ENCODE results near the gene ZNF48.

The ZNF48 gene

DNA sequence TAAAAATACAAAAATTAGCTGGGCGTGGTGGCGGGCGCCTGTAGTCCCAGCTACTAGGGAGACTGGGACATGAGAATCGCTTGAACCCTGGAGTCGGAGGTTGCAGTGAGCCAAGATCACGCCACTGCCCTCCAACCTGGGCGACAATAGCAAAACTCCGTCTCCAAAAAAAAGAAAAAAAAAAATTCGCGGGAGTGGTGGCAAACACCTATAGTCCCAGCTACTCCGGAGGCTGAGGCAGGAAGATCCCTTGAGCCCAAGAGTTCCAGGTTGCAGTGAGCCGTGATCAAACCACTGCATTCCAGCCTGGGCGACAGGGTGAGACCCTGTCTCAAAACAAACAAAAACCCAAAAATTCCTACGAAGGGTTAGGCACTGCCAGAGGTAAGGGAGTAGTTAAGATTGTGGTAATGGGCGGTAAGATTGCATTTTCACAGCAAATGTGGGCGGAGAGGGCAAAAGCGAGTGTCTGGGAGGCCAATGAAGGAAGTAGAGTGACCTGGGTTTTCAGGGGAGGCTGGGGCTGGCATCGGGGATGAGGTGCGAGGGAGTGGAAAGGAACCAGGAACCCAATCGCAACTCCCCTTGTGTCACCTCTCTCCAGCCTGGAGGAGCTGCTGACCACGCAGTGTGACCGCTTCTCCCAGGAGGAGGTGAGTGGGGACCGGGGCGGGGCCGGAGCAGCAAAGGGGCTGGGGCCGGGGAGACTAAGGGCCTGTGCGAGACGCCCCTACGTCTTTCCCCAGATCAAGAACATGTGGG lies 18.0 kb upstream of the ZNF48 start:
- Histone ChIP-seq H3K4me1 (peaks cover 0 to 26% (median 15%) of the 10 kb centered on the region in 4 donors), H3K36me3 (no peaks in the 10 kb centered on the region), H3K9me3 (no peaks in the 10 kb centered on the region), H3K4me3 (peak overlapping the region; percentile 70 to 91), H3K27me3 (no peaks in the 10 kb centered on the region), H3K27ac (peak overlapping the region; percentile 99 to 100)
- TF ChIP-seq, protein P1, sequence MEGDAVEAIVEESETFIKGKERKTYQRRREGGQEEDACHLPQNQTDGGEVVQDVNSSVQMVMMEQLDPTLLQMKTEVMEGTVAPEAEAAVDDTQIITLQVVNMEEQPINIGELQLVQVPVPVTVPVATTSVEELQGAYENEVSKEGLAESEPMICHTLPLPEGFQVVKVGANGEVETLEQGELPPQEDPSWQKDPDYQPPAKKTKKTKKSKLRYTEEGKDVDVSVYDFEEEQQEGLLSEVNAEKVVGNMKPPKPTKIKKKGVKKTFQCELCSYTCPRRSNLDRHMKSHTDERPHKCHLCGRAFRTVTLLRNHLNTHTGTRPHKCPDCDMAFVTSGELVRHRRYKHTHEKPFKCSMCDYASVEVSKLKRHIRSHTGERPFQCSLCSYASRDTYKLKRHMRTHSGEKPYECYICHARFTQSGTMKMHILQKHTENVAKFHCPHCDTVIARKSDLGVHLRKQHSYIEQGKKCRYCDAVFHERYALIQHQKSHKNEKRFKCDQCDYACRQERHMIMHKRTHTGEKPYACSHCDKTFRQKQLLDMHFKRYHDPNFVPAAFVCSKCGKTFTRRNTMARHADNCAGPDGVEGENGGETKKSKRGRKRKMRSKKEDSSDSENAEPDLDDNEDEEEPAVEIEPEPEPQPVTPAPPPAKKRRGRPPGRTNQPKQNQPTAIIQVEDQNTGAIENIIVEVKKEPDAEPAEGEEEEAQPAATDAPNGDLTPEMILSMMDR (IDR thresholded peaks at IDR 0.05) = no peak
- intact Hi-C loops (cut with DNase I; ENCODE audit: low total_unique reads) = no loop called here
- peak in 1 of 2 donors; percentile 63 for DNase-seq

DNA sequence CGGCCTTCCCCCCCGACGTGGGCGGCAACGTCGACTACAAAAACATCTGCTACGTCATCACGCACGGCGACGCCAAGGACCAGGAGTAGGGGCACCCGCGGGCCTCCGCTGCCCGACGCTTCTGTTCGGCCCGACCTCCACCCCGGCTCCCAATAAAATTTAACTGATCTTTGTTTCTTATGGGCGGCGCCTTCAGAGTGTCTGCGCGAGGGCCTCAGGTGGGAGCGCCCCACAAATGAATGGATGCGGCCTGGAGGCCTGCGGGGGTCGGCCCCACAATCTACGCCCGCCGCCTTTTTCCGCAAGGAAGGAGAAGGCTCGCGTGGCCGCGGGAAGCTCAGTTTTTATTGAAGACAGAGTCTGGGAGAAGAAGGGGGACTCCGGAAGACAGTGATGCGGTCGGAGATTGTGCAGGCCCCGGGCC lies 17.4 kb upstream of the ZNF48 start:
- DNase-seq = peak; percentile 97
- Histone ChIP-seq H3K27me3 (no peaks in the 10 kb centered on the region), H3K4me3 (peak overlapping the region; percentile 70 to 91), H3K9me3 (no peaks in the 10 kb centered on the region), H3K36me3 (no peaks in the 10 kb centered on the region), H3K27ac (peak overlapping the region; percentile 99 to 100), H3K4me1 (peaks cover 0 to 26% (median 15%) of the 10 kb centered on the region in 4 donors)
- TF ChIP-seq, protein P1 (IDR thresholded peaks at IDR 0.05) = peak in 1 of 2 experiments; percentile 7
- intact Hi-C loops (cut with DNase I; ENCODE audit: low total_unique reads) = loop anchor here (2.0 kb wide), 1 partner anchor 17 kb away; the partner anchor contains the start of gene ZNF48

DNA sequence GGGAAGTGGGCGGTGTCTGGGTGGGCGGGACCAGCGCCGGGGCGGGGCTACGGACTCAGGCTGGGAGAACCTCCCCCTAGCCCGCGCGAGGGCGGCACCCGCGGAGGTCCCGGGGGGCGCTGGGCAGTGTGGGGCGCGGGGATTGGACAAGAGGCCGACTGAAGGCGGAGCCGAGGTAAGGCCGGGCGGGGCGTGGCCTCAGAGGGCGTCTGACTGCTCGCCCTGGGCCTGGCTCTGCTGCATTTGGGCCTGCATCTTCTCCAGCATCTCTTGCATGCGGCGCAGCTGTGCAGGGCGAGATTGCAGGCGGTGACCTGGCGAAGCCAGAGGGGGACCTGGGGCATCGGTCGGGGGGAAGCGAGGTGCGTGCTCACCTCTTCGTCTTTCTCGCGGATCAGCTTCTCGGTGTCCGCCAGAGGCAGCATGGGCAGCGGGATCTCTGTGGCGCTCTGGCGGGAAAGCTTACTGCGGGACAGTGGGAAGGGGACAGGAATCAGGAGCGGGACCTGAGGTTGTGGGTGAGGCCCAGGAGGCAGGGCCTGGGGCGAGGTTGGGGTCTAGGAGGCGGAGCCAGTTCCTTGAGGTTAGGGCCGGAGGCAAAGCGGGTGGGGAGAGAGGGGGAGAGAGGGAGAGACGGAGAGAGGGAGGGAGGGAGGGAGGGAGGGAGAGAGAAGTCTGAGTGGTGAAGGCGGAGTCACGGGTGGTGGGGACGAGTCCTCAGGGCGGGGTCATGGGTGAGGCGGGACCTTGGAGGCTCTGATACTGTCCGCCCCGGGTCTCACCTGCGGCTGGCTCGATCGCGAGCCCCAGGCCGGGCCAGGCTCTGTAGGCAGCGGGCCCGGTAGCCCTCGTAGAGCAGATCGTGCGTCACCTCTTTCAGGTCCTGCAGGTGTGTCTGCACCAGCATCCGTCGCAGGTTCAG lies 16.7 kb upstream of the ZNF48 start:
- TF ChIP-seq, protein P1 (IDR thresholded peaks at IDR 0.05) = no peak
- no peaks in the 10 kb centered on the region for H3K9me3 ChIP-seq
- intact Hi-C loops (cut with DNase I; ENCODE audit: low total_unique reads) = loop anchor here (2.0 kb wide), 1 partner anchor 16 kb away; the partner anchor contains the start of gene ZNF48
- H3K4me3 ChIP-seq = peak overlapping the region; percentile 70 to 91
- H3K36me3 ChIP-seq = no peaks in the 10 kb centered on the region
- H3K27me3 ChIP-seq = no peaks in the 10 kb centered on the region
- H3K27ac ChIP-seq = peak overlapping the region; percentile 99 to 100
- peak; percentile 98 to 100 for DNase-seq
- H3K4me1 ChIP-seq = peaks cover 0 to 26% (median 15%) of the 10 kb centered on the region in 4 donors

DNA sequence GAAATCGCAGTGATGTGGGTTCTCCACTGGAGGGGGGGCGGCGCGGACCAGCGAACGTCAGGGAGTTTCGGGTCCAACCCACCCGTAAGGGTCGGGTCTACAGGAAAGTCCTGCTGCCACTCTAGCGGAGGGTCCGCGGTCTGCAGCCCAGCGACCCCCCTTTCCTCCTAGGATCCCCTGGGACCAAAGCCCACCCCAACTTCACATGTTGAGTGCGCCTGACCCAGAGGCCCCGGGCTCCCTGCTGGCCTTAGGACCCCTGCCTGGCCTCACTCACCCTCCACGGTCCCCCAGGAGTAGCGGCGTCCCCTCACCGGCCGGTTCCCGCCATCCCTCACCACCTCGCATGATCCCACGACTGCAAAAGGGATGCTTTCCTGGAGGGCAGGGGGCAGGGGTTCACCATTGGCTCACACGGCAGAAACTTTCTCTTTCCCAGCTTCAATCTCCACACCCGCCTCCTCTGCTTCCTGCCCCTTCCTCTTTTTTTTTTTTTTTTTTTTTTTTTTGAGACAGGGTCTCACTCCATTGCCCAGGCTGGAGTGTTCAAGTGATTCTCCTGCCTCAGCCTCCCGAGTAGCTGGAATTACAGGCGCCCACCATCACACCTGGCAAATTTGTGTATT lies 15.9 kb upstream of the ZNF48 start:
- peak overlapping the region; percentile 99 to 100 for H3K27ac ChIP-seq
- H3K27me3 ChIP-seq = no peaks in the 10 kb centered on the region
- H3K4me1 ChIP-seq = peaks cover 0 to 26% (median 15%) of the 10 kb centered on the region in 4 donors
- H3K9me3 ChIP-seq = no peaks in the 10 kb centered on the region
- peak overlapping the region; percentile 70 to 91 for H3K4me3 ChIP-seq
- DNase-seq = no peak
- intact Hi-C loops (cut with DNase I; ENCODE audit: low total_unique reads) = loop anchor here (2.0 kb wide), 1 partner anchor 16 kb away; the partner anchor contains the start of gene ZNF48
- no peaks in the 10 kb centered on the region for H3K36me3 ChIP-seq
- TF ChIP-seq, protein P1 (IDR thresholded peaks at IDR 0.05) = no peak
